ENCODE measurements around the gene DTWD1. TPM values are rescaled to one million over a fixed set of nuclear protein-coding genes. Genes with fewer than 3 reads are reported as not detected.
"Not testable (repeated sequence)": the region's sequence is repeated elsewhere in the genome, so short reads cannot be mapped to it uniquely, and the experiment has no call there.

Gene DTWD1
- total and polyA plus RNA-seq, 2 experiments from 2014 or later, result 63.7 to 107 TPM

DNA sequence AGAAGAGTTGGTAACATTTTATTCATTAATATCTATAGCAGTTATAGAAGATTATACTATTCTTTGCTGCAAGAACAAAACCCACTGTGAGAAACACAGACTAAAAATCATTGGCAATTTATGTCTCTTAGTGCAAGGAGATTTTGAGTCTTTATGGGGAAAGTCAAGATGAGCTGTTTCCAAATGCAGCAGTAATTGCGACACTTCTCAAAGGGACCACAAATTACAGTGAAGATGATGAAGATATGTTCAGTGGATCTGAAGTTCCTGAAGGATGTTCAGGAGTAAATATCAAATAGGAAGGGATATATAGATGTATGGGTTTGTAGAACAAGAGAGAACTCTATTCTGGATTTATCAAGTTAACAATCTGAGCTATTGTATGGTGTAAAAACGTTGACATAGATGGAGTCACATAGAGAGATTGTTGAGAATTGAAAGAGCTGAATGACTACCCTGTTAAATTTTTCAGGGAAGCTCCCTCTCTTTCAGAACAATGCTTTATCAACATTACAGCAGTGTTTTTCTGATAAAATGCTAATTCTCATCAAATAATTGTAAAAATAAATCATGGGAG is 71.8 kb downstream of the DTWD1 start:
- Histone ChIP-seq H3K9ac (no peak overlapping the region), H3K4me3 (no peak overlapping the region), H3K27me3 (replicated peaks; ENCODE audit: insufficient read depth) (no peaks in the 10 kb centered on the region), H3K79me2 (ENCODE audit: insufficient read depth) (no peaks in the 10 kb centered on the region), H3K4me2 (ENCODE audit: unreplicated experiment) (peak overlapping the region; percentile 5), H3K9me3 (ENCODE audit: low read depth) (no peaks in the 10 kb centered on the region), H3K36me3 (ENCODE audit: low read depth) (no peaks in the 10 kb centered on the region), H3K4me1 (ENCODE audit: insufficient read depth) (peaks cover 37% of the 10 kb centered on the region), H2AFZ (no peak overlapping the region), H3F3A (ENCODE audit: insufficient read depth) (peaks cover 29% of the 10 kb centered on the region), H3K27ac (no peak overlapping the region), H3K9me2 (ENCODE audit: insufficient read depth) (0 out of 2 replicates have a peak, but pooled peaks cover 3% of the 10 kb centered on the region), H4K20me1 (ENCODE audit: insufficient read depth) (no peaks in the 10 kb centered on the region)
- DNase-seq, result peak; percentile 28
- 94 to 96% methylated on average over 2 of the region's 2 CpGs for WGBS, 2 experiments (ENCODE audit: low coverage in 1 of 2, low lambda C conversion rate in 2 of 2, missing lambda C conversion rate in 2 of 2)
- TF ChIP-seq EZH2phosphoT487 (IDR thresholded peaks at IDR 0.05; ENCODE audit: insufficient read depth, low read depth) (no peak), EZH2 (IDR thresholded peaks at IDR 0.05; ENCODE audit: insufficient read depth, poor library complexity, severe bottlenecking) (no peak)
- in situ Hi-C loops (cut with MboI), result no loop called here

DNA sequence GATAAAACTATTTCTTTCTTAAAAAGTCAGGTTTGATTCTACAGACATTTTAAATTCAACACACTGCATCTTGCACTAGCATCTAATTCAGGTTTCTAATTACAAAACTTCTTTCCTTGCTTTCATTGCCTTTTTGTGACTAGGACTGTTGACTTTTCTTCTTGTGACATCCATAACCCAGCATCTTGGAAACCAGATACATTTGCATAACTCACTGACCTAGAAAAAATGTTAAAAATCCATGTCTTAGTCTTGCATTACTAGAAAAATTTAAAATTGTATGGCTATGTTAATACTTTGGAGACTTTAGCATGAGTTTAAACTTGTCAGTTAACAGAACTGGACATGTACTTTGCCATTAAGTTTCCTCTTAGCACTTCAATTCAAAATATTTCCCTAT is 72.7 kb downstream of the DTWD1 start:
- Histone ChIP-seq H3K9me3 (ENCODE audit: low read depth) (no peaks in the 10 kb centered on the region), H3K27ac (peak overlapping the region; percentile 19; the same call in 1 of the 2 replicates), H3K27me3 (replicated peaks; ENCODE audit: insufficient read depth) (no peaks in the 10 kb centered on the region), H3K36me3 (ENCODE audit: low read depth) (no peaks in the 10 kb centered on the region), H3K79me2 (ENCODE audit: insufficient read depth) (no peaks in the 10 kb centered on the region), H4K20me1 (ENCODE audit: insufficient read depth) (no peaks in the 10 kb centered on the region), H3K9me2 (ENCODE audit: insufficient read depth) (0 out of 2 replicates have a peak, but pooled peaks cover 3% of the 10 kb centered on the region), H3K4me2 (ENCODE audit: unreplicated experiment) (peak overlapping the region; percentile 24), H3F3A (ENCODE audit: insufficient read depth) (peaks cover 29% of the 10 kb centered on the region), H3K4me3 (no peak overlapping the region), H3K9ac (no peak overlapping the region), H2AFZ (peak overlapping the region; percentile 27), H3K4me1 (ENCODE audit: insufficient read depth) (peaks cover 38% of the 10 kb centered on the region)
- in situ Hi-C loops (cut with MboI), result no loop called here
- TF ChIP-seq EZH2phosphoT487 (IDR thresholded peaks at IDR 0.05; ENCODE audit: insufficient read depth, low read depth) (no peak), EZH2 (IDR thresholded peaks at IDR 0.05; ENCODE audit: insufficient read depth, poor library complexity, severe bottlenecking) (no peak)
- DNase-seq, result peak; percentile 28

DNA sequence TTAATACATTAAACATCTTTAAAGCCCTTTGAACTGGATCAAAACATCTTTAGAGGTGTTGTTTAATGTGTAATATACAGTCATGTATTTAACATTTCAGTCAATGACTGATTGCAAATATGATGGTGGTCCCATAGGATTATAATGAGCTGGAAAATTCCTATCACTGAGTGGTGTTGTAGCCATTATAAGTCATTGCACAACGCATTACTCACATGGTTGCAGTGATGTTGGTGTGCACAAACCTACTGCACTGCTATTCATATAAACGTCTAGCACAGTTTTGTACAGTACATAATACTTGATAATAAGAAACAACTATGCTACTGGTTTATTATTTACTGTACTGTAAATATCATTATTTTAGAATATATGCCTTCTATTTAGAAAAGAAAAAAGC is 75.6 kb downstream of the DTWD1 start:
- Histone ChIP-seq H3K4me1 (ENCODE audit: insufficient read depth) (peaks cover 38% of the 10 kb centered on the region), H3F3A (ENCODE audit: insufficient read depth) (peaks cover 29% of the 10 kb centered on the region), H2AFZ (no peak overlapping the region), H3K79me2 (ENCODE audit: insufficient read depth) (no peaks in the 10 kb centered on the region), H3K27me3 (replicated peaks; ENCODE audit: insufficient read depth) (no peaks in the 10 kb centered on the region), H3K27ac (peak overlapping the region; percentile 35), H4K20me1 (ENCODE audit: insufficient read depth) (no peaks in the 10 kb centered on the region), H3K36me3 (ENCODE audit: low read depth) (no peaks in the 10 kb centered on the region), H3K9me3 (ENCODE audit: low read depth) (no peaks in the 10 kb centered on the region), H3K9ac (no peak overlapping the region), H3K4me3 (no peak overlapping the region), H3K9me2 (ENCODE audit: insufficient read depth) (0 out of 2 replicates have a peak, but pooled peaks cover 3% of the 10 kb centered on the region), H3K4me2 (ENCODE audit: unreplicated experiment) (peak overlapping the region; percentile 16)
- TF ChIP-seq EZH2 (IDR thresholded peaks at IDR 0.05; ENCODE audit: insufficient read depth, poor library complexity, severe bottlenecking) (no peak), EZH2phosphoT487 (IDR thresholded peaks at IDR 0.05; ENCODE audit: insufficient read depth, low read depth) (no peak)
- WGBS, 2 experiments (ENCODE audit: low coverage in 1 of 2, low lambda C conversion rate in 2 of 2, missing lambda C conversion rate in 2 of 2), result 62 to 70% methylated on average over 2 of the region's 2 CpGs
- DNase-seq, result peak; percentile 70
- in situ Hi-C loops (cut with MboI), result no loop called here

DNA sequence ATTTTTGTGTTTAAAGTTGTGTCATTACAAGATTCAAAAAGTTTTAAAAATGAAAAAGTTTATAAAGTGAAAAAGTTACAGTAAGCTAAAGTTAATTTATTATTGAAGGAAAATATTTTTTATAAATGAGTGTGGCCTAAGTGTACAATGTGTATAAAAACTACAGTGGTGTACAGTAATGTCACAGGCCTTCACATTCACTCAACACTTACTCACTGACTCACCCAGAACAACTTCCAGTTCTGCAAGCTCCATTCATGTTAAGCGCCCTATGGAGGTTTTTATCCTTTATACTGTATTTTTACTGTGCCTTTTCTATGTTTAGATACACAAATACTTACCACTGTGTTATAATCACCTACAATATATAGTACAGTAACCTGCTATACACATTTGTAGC is 76.3 kb downstream of the DTWD1 start:
- no peaks in the 10 kb centered on the region for H4K20me1 ChIP-seq (ENCODE audit: insufficient read depth)
- peaks cover 38% of the 10 kb centered on the region for H3K4me1 ChIP-seq (ENCODE audit: insufficient read depth)
- peaks cover 29% of the 10 kb centered on the region for H3F3A ChIP-seq (ENCODE audit: insufficient read depth)
- H3K27me3 ChIP-seq (replicated peaks; ENCODE audit: insufficient read depth), result no peaks in the 10 kb centered on the region
- H3K4me2 ChIP-seq (ENCODE audit: unreplicated experiment), result peak overlapping the region; percentile 16
- TF ChIP-seq EZH2 (IDR thresholded peaks at IDR 0.05; ENCODE audit: insufficient read depth, poor library complexity, severe bottlenecking) (no peak), EZH2phosphoT487 (IDR thresholded peaks at IDR 0.05; ENCODE audit: insufficient read depth, low read depth) (no peak)
- no peaks in the 10 kb centered on the region for H3K9me2 ChIP-seq (ENCODE audit: insufficient read depth)
- no peak overlapping the region for H2AFZ ChIP-seq
- H3K27ac ChIP-seq, result peak overlapping the region; percentile 35; the same call in 1 of the 2 replicates
- in situ Hi-C loops (cut with MboI), result no loop called here
- 14 to 17% methylated on average over 1 of the region's 1 CpG for WGBS, 2 experiments (ENCODE audit: low coverage in 1 of 2, low lambda C conversion rate in 2 of 2, missing lambda C conversion rate in 2 of 2)
- H3K9ac ChIP-seq, result no peak overlapping the region
- H3K4me3 ChIP-seq, result no peak overlapping the region
- H3K36me3 ChIP-seq (ENCODE audit: low read depth), result no peaks in the 10 kb centered on the region
- no peaks in the 10 kb centered on the region for H3K79me2 ChIP-seq (ENCODE audit: insufficient read depth)
- no peaks in the 10 kb centered on the region for H3K9me3 ChIP-seq (ENCODE audit: low read depth)
- peak; percentile 73 for DNase-seq

DNA sequence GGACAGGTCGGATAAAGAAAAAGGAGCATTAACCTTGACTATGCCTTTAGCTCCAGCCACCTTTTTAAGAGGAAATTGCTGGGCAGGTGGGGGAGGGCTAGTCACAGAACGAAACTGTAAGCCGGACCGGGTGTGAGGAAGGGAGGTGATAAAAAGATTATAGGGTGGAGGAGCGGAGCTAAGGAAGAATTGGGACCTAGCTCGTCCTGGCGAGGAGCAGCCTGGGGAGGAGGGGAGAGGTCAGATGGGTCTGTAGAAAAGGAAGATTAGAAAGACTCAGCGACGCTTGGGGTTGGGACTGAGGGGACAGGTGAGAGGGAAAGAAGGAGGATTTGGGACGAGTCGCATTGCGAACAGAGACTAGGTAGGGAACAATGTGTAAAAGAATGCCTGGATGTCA is 82.1 kb downstream of the DTWD1 start:
- H3K9me3 ChIP-seq (ENCODE audit: low read depth); H4K20me1 ChIP-seq (ENCODE audit: insufficient read depth); H3K4me2 ChIP-seq (ENCODE audit: unreplicated experiment); in situ Hi-C loops (cut with MboI); H3F3A ChIP-seq (ENCODE audit: insufficient read depth); H3K9me2 ChIP-seq (ENCODE audit: insufficient read depth); DNase-seq; H3K36me3 ChIP-seq (ENCODE audit: low read depth); H3K9ac ChIP-seq; H3K4me1 ChIP-seq (ENCODE audit: insufficient read depth); H3K27me3 ChIP-seq (replicated peaks; ENCODE audit: insufficient read depth); H3K79me2 ChIP-seq (ENCODE audit: insufficient read depth); H3K4me3 ChIP-seq; H2AFZ ChIP-seq; H3K27ac ChIP-seq: not testable (repeated sequence)
- WGBS, 2 experiments (ENCODE audit: low coverage in 1 of 2, low lambda C conversion rate in 2 of 2, missing lambda C conversion rate in 2 of 2), result 93 to 94% methylated on average over 12 of the region's 12 CpGs

Other genes with a start within 250 kb of the DTWD1 start
- 331 and 351 TPM in 2 replicates for gene FGF7, start 197.8 kb upstream of the DTWD1 start, total RNA-seq (2014; rRNA removed; shearing (Covaris generic))
- gene FGF7, start 197.8 kb upstream of the DTWD1 start, polyA plus RNA-seq (2016; fragmentation: Nextera tagmentation; extraction: Ambion mirVana), result 362 and 400 TPM in 2 replicates
- gene FAM227B, start 230 bp upstream of the DTWD1 start, total RNA-seq (2014; rRNA removed; shearing (Covaris generic)), result 4.4 and 4.6 TPM in 2 replicates
- gene FAM227B, start 230 bp upstream of the DTWD1 start, polyA plus RNA-seq (2016; fragmentation: Nextera tagmentation; extraction: Ambion mirVana), result 7.2 and 10.0 TPM in 2 replicates